HG02973 (cell line): ENCODE results near the gene KCNQ1.

Experiments used
- ATAC-seq: cut with Tn5 transposase; IDR thresholded peaks from one replicate; pipeline ENCODE4 v1.9.1; 2021; ENCODE audit warnings: moderate library complexity; ENCODE audit not compliant: unreplicated experiment

The KCNQ1 gene

GRCh38 chr11:2661173-2662023 lies 216.6 kb downstream of the KCNQ1 start:
- ATAC-seq, result no peak

DNA sequence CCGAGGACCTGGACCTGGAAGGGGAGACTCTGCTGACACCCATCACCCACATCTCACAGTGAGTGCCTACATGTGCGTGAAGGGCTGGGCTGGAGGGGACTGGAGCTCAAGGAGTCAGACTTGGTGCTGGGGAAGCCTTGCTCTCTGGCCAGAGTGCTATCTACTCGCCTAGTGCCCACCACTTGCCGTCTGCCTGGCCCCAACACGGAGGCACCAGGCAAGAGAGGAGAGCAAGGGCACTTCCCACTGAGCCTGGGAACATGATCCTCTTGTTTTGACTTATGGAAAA lies 217.2 kb downstream of the KCNQ1 start:
- ATAC-seq, result no peak

DNA sequence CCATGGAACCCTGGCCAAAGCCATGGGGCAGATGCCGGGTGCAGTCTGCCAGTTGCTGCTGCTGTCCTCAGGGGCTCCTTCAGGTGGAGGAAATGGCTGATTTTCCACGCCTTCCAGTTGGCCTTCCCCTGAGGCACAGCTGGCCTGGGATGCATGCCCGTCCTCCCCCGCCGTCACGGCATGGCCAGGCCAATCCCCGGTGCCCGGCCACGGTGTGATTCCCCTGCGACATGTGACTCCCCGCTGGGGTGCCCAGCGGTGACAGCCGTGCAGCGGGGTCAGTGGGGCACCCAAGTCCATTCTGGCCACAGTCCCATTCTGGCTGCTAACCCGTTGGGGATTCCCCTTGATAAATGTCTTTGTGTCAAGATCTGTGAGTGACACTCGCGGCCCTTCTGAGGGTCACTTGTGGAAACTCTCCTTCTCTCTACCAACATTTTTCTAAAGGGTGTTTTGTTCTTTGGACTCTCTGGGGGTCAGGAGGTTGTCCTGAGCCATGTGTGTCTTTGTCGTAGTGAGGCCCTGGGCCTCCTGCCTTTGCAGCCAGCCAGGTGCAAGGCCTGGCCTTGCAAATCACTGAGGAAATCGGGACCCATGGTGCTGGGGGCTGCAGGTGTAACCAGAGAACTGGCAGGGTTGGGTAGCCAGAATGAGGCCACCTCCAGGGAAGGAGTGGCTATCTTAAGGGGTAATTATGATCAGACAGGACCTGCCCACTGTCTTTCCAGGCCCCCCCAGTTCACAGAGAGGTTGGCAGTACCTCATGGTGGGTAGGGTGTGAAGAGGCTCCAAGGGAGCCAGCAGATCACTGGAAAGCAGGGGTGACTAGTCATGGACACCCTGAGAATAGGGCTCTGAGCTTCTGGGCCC lies 217.9 kb downstream of the KCNQ1 start:
- no peak for ATAC-seq

GRCh38 chr11:2663506-2663905 lies 218.7 kb downstream of the KCNQ1 start:
- ATAC-seq, result no peak

- no peak for ATAC-seq
These were observed 219.1 kb downstream of the KCNQ1 start for GRCh38 chr11:2663915-2664314.

GRCh38 chr11:2664376-2664775 lies 219.6 kb downstream of the KCNQ1 start:
- no peak for ATAC-seq

GRCh38 chr11:2664791-2665525 lies 220.2 kb downstream of the KCNQ1 start:
- no peak for ATAC-seq

GRCh38 chr11:2665526-2666400 lies 221.0 kb downstream of the KCNQ1 start:
- no peak for ATAC-seq

DNA sequence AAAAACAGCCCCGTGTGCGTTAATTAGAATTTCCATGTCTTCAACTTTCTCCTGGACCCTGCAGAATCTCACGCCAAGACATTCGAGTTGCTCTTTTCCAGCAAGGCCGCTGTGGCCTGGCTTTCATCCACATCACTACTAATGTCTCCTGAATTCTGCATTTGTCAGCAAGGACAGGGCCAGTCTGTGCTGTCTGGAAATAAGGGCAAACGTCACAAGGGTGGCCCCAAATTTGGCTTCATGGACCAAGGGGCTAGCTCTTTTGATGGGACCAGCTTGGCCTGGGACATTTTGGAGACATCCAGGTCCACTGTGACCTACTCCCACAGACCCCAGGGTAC lies 221.6 kb downstream of the KCNQ1 start:
- ATAC-seq, result no peak

DNA sequence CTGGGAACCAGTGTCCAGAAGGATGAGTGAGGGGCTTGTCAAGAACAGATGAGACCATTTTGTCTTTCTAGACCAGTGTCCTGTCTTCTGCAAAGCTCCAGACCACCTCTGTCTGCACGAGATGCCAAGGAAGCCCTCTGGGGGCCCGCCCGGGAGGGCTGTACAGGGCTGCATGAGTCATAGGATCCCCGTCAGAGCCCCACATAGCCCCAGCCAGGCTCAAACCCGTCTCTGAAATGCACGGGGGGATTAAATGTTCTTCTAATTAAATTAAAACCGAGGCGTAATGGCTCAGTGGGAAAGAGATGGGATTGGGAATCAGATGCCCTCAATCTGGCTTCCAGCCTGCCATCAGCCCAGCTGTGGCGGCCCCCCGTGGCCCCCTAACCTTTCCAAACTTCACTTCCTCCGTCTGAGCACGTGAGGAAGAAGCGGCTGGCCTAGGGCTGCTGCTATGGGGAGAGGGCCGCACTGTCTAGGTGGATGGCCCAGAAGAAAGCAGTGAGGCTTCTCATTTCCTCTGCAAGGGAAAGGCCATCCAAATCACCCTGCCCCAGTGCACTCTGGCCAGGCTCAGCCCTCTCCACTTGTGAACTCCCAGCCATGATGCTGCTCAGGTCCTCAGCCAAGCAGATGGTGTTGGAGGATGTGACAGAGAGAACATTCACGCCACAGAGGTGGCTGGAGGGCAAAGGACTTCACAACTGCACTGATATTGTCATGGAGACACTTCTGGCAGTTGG lies 222.2 kb downstream of the KCNQ1 start:
- ATAC-seq, result no peak

GRCh38 chr11:2667940-2668339 lies 223.1 kb downstream of the KCNQ1 start:
- ATAC-seq, result no peak

GRCh38 chr11:2668876-2669275 lies 224.1 kb downstream of the KCNQ1 start:
- no peak for ATAC-seq

DNA sequence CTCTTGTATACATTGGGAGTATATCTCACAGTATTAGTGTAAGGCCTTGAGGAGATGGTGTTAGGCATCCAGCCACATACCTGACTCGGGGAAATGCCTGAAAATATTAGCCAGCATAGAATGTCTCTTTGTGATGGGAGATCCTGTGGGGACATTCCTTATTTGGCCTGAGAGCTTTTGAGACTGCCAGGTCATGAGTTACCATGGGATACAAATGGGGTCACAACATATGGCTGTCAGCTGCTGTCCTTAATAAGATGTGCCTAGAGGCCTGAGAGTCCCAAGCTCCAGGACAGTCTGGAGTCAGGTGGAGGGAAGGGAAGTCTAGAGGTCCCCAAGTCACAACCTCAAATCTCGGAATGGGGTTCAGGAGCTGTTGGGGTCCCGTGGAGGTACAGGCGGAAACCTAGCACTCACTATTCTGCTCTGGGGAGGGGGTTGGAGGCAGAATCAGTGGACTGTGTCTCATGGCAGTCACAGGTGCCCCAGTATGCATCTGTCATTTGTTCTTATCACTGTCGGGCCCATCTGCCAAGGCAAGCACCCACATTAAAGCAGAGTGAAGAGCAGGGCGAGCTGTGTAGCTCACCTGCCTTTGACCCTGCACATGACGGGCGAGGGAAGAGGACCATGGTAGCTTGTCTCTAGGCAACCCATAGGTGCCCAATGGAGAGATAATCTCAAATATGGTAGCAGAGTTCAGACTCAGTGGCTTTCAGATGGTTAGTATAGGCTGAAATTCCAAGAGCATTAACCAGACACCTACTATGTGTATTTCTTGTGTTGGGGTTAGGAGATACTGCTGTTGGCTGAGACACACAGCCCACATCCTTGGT lies 225.0 kb downstream of the KCNQ1 start:
- ATAC-seq, result no peak

GRCh38 chr11:2670541-2671100 lies 225.8 kb downstream of the KCNQ1 start:
- ATAC-seq, result no peak

DNA sequence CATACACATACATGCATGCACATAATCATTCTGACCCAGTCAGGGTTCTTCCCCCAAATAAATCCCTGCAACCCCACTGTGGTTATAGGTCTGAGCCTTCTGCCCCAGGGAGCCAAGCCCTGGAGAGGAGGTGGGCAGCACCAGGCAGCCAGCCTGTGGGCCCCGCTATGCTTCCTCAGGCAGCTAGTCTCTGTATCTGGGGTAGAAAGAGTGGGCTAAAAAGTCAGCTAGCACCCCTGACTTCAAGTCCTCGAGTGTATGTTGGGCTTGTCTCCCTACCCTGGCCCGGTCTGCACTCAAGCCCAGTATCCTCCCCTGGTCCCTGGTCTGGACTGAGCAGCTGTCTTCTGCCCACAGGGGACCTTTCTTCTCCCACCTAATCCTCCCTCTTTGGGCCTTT lies 226.9 kb downstream of the KCNQ1 start:
- ATAC-seq, result no peak

DNA sequence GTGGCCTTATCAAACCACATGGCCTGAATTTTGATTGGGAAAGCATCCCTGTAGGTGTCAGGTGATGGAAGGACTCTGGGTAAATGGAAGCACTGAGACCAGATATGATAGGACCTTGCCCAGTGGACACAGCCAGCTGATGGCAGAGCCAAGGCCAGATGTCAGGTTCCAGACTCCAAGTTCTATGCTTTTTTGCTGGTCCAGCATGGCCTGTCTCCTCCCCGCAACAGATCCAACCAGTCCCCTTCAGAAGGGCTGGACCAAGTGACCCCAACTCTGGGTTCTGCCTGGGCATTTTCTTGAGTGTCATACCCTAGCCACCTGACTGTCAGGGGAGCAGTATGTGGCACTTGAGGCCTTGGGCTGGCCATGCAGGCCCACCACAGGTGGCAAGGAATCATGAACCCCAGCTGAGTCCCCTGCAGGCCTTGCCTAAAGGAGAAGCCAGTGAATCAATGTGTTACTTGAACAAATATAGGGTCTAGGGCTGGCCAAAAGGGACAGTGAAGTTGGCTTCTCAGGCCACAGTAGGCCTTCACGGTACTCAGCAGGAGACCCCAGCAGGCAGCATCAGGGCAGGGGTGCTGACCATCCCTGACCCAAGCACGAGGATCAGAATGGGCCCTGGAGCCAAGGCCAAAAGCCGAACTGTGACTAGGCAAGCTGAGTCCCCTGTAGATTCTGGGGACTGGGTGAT lies 227.9 kb downstream of the KCNQ1 start:
- ATAC-seq, result no peak

DNA sequence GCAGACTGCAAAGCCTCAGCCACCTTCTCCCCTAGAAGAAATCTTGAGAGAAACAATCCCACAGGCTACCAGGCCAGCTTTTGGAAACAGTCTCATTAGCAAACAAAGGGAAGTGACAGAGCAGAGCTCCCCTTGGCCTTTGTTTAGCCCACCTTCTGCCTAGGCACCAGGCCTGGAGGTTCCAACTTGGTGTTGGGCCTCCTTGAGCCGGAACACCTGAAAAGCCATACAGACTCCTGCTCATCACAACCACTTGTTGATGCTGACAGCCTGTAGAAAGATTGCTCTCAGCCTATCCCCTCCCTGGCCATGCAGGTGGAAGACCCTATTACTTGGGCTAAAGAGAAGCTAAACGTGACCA lies 228.4 kb downstream of the KCNQ1 start:
- ATAC-seq, result no peak

- ATAC-seq, result no peak
These were observed 229.2 kb downstream of the KCNQ1 start for GRCh38 chr11:2673871-2674471.
